HG03060 (cell line): ENCODE measurements around the gene HSPBP1.
A peak's percentile ranks its signal among the peaks of the same experiment; 100 is the strongest.
"Not testable (repeated sequence)": the region's sequence is repeated elsewhere in the genome, so short reads cannot be mapped to it uniquely, and the experiment has no call there.

Source experiments
- ATAC-seq: cut with Tn5 transposase; IDR thresholded peaks from one replicate; pipeline ENCODE4 v1.9.1; 2021; ENCODE audit warnings: low read depth, moderate number of reproducible peaks; ENCODE audit not compliant: unreplicated experiment

The HSPBP1 gene, protein sequence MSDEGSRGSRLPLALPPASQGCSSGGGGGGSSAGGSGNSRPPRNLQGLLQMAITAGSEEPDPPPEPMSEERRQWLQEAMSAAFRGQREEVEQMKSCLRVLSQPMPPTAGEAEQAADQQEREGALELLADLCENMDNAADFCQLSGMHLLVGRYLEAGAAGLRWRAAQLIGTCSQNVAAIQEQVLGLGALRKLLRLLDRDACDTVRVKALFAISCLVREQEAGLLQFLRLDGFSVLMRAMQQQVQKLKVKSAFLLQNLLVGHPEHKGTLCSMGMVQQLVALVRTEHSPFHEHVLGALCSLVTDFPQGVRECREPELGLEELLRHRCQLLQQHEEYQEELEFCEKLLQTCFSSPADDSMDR

DNA sequence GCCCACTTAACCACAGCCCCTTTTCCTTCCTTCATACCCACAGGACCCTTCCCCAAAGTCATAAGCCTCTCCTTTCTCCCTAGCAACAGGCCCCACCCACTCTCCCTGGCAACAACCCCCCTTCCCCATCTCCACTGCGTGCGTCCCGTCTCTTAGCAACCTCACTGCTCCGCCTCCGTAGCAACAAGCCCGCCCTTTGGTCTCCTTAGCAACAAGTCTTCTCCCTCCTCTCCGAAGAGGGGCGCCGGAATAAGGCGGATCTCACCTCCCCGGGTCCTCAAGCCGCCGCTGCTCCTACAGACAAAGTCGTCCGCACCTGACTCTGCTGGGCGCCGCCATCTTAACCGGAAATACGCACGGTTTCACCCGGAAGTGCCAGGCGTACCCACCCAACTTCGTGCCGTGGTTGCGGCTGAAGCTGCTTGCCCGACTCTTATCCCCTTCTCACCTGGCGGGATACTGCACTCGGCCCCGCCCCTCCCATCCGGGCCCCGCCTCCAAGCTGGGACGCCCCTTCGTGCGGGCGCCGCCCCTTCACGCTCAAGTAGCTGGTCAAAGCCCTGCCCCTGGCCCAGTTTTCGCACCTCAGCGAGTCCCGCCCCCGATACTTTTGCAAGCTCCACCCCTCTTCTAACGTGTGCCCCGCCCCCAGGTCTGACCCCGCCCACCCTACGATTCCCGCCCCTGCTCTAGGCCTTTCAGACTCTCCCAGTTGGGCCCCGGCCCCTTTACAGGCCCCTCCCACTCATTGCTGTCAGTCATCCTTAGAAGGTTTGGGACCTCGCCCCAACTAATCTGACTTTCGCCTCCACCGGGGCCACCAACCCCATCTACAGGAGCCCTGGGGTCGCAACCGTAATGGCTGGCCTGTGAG, at the start of gene HSPBP1:
HSPBP1 (minus strand) TSS at position 341 of the 874 bp plus-strand sequence. CDS start 502 bp downstream, outside the sequence.
- peak; percentile 41 for ATAC-seq

DNA sequence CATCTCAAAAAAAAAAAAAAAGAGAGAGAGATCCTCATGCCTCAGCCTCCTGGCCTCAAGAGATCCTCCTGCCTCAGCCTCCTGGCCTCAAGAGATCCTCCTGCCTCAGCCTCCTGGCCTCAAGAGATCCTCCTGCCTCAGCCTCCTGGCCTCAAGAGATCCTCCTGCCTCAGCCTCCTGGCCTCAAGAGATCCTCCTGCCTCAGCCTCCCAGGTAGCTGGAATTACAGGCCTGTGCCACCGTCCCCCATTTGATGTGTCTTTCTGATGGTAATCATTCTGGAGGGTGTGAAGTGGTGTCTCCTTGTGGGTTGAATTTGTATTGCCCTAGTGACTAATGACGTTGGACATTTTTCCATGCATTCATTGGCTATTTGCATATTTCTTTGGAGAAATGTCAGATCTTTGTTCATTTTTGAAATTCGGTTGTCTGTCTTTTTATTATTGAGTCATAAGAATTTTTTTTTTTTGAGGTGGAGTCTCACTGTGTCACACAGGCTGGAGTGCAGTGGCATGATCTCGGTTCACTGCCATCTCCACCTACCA, 48.9 kb upstream of the HSPBP1 start:
- not testable (repeated sequence) for ATAC-seq

DNA sequence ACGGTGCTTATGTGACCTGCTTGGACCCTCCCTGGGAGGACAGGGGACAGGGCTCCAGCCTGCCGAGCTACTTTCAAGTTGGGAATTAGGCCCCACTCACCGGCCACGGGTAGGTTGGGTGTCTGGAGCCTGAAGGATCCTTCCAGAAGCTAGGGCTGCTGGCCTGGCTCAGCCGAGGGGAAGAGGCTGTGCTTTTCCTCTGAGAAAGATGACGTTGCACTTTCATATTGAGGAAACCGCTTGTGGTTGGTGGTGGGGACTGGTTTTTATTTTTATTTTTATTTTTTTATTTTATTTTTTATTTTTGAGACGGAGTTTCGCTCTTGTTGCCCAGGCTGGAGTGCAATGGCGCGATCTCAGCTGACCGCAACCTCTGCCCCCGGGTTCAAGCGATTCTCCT, 45.3 kb upstream of the HSPBP1 start, which contains the start of gene TMEM150B:
TMEM150B (minus strand) TSS at position 170 of the 400 bp plus-strand sequence. CDS start 4,305 bp downstream, outside the sequence.
- no peak for ATAC-seq

DNA sequence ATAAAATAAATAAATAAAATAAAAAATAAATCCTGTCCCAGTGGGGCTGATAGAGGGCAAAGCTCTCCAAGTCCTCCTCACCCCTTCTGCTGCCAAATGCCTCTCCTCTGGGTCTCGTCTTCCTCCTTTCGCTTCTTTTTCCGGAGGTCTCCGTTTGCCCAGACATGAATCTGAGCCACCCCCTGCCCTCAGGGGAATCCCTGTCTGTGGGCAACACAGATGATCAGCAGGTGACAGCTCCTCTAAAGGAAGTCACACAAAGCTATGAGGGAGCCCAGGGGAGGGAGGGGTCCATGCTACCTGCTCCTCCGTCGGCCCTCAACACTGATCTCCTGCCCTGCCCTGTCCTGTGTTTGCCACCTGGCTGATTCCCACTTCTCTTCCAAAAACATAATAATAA, 44.8 kb upstream of the HSPBP1 start:
- ATAC-seq: no peak

DNA sequence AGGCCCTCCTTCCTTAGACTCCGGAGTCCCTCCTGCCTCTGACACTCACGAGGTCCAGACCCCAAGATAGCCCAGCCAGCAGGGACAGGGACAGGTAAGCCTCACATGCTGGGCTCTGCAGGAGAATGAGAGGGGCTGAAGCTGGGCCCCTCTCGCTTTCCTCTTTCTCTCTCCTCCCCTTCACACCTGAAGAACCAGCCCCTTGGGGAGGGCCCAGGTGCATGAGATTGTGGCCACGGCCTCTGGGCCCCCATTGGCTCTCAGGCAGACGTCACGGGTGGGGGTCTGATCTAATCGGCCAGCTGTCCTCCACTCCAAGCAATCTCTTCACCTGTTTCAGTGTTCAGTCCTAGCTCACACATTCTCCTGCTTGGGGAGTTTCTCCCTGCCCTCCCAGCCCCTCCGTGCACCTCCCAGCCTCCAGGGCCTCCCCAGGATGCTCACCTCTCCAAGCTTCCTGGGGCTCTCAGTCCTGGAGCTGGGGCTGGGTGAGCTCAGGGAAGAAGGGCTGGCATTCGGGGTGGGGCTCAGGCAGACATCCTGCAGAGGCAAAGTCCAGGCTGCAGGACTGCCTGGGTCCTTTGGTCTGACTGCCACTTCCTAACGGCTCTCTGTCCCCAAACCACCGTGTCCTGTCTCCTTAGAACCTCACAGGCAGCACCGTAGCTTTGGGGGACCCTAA, 42.4 kb upstream of the HSPBP1 start:
- no peak for ATAC-seq

DNA sequence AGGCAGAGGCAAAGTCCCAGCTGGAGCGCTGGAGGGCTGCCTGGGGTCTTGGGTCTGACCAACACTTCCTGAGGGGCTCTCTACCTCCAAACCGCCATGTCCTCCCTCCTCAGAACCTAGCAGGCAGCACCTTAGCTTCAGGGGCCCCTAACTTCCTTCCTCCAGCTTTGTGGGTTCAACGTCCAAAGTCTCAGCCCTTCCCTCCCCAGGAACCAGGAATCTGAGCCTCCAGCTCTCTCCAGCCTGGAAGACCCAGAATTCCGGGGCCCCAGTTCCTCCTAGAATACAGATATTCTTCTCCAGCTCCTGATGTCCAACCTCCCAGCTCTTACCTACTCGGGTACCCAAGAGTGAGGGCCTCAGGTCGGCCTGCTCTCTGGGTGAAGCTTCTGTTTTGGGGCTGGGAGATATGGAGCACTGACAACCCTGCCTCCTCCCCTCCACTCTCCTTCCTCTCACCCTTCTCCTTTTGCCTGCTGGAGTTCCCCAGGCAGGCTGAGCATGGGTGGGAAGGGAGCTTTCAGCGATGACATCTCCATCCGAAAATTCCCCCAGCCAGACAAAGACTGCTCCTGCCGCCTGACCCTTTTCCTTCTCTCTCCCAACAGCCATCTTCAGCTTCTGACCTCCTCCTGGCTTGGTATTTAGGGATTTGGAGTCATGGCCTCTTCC, 41.7 kb upstream of the HSPBP1 start:
- ATAC-seq: no peak

DNA sequence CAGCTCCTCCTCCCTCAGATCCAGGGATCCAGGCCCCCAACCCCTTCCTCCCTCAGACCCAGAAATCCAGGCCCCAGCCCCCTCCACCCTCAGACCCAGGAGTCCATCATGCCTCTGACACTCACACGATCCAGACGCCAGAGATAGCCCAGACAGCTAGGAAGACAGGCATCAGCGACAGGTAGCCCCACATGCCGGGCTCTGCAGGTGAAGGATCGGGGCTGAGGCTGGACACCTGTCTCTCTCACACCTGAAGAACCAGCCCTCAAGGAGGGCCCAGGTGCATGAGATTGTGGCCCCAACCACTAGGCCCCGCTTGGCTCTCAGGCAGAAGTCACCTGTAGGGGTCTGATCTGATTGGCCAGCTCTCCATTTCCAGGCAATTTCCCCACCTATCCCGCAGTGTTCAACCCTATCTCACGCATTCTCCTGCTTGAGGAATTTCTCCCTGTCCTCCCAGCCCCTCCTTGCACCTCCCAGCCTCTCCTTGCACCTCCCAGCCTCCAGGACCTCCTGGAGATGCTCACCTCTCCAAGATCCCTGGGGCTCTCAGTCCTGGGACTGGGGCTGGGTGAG, 41.0 kb upstream of the HSPBP1 start:
- no peak for ATAC-seq

DNA sequence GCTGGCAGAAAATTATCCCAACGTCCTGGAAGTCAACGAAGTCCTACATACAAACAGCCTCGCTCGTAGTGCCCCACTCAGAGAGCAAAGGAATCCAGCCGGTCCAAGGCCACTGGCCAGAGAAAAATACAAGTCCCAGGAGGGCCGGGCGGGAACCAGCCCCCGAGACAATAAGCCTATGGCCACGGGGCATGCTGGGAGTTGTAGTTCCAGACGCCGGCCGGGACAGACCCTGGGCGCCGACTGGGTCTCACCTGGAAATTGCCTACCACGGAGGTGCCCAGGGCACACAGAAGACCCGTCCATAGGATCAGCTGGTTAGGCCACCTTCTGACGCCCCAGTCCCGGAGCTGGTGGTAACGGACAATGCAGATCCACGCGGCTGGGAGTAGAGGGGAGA, 39.9 kb upstream of the HSPBP1 start:
- no peak for ATAC-seq

DNA sequence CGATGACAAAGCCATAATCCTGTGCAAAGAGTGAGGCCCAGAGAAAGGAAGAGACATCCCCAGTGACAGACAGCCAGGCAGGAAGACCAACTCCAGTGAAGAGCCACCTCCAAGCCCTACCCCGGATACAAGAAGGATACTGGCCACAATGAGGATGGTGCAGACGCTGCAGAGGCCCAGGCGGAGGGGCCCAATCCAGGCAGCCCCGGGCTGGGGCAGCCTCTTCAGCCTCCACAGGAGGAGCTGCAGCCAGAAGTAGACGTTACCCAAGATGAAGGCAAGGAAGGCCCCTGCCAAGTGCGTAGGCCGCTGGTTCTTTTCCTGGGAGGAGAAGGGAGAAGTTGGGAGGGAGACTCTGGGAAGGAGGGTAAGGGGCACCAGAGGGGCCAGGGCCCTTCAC, 36.7 kb upstream of the HSPBP1 start:
- no peak for ATAC-seq

DNA sequence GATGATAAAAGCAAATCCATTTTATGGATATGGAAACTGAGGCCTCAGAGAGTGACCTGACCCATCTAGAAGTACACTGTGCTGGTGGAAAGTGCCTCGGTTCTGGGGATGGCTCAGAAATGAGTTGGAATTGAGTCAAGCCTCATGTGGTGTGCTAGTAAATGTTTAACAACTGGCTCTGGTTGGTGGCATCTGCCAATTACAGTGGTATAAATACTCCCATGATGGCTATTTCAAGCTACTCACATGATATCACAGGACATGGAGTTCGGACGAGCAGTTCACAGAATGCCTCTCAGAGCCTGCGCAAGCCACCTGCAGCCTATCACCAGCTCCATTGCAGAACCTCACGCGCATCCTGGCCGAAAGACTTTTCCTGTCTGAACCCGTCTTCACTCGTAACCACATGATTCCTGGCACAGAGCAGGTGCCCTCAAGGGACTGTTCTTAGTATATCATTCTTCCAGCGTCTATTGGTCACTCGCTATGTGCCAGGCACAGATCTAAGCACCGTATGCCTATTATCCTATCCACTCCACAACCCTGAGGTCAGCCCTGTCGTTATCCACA, 36.1 kb upstream of the HSPBP1 start:
- no peak for ATAC-seq

DNA sequence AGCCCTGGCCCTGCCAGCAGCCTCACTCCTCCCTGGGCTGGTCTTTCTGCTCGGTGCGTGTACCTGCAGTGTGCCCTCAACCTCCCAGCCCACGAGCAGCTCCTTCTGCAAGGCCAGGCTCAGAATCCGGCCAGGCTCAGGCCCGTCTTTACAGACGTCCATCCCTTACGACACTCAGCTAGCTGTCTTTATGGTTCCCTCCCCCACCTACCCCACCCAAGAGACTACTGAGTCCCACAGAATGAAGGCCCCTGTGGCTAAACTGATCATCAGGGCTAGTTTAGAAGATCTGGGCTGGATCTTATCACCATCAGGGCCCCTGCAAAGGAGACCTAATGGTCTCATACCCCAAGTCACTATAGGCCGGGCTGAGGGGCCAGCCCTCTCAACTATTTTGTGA, 34.5 kb upstream of the HSPBP1 start:
- no peak for ATAC-seq

DNA sequence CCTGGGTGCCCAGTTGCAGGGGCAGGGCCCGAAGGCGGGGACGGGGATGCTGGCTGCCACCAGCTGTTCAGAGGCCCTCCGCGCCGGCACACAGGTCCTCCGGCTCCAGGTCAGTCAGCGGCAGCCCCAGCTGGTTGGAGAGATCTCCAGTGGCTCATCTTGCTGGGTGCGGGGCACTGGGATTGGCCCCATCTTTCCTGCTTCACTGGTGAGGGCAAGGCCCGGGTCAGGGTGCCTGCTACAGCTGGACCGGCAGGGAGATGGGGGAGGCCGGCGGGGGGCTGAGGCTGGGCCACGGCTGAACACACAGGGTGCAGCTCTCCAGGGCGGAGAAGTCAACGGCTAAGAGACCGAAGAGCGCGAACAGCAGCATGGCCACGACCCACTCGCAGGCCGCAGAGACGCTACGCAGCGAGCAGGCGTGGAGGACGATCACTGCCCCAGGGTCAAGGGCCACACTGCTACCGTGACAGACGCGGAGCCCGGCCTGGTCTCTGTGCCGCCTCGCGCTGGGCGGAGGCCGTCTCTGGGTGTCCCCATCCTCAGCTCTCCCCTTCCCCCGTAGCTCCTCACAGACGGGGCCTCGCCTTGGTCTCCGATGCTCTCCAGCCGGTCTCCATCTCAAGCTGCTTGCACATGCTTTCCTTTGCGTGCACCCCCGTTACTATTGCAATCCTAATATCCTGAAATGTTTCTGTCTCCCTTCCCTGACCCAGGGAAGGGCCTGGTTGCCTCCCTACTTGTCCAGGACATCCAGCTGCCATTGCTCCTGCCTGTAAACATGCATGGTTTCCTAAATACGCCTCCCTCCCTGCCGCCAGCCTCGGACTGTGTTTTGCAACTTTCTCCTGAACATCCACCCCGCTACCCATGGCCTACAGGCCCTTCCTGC, 33.0 kb upstream of the HSPBP1 start:
- no peak for ATAC-seq

DNA sequence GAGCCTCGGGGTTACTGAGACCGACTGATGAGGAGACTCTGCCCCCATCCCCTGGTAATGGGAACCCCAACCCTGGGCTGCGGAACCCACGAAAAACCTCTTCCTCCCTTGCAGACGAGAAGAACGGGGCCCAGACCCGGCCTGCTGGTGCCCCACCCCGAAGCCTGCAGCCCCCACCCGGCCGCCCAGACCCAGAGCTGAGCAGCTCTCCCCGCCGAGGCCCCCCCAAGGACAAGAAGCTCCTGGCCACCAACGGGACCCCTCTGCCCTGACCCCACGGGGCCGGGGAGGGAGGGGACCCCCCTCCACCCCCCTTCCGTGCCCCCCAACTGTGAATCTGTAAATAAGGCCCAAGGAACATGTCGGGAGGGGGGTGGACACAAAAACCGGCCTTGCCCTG, 31.9 kb upstream of the HSPBP1 start:
- ATAC-seq: no peak

DNA sequence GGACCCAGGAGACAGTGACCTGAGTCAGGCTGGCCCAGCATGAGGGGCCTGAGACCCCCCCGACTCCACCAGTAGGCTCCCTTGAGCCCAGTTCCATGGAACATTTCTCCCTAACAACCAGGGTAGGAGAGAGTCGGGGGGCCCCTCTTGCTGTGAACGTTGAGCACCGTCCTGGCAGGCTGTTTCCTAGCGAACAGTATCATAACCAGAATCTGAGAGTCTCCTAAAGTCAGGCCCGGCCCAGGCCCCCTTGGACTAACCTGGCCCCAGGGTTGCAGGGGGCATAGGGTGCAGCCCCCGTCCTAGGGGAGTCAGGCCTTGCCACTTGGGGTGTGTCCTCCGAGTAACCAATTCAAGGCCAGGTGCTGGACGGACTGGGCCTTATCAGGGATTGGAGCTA, 31.5 kb upstream of the HSPBP1 start:
- no peak for ATAC-seq

DNA sequence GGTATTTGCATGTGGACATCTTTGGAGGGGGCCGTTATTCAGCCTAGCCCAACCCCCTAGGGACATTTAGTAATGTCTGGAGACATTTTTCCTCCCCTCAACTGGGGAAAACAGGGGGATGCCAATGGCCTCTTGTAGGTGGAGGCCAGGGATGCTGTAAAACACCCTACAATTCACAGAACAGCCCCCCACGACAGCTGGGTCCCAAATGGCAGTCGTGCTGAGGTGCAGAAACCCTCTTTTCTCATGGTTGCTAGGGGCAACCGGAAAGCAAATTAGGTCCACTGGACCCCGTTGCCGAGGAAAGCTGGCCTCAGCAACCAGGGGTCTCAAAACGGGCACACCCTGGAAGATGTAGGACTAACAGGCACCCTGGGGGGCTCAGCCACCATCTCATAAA, 30.6 kb upstream of the HSPBP1 start:
- no peak for ATAC-seq

DNA sequence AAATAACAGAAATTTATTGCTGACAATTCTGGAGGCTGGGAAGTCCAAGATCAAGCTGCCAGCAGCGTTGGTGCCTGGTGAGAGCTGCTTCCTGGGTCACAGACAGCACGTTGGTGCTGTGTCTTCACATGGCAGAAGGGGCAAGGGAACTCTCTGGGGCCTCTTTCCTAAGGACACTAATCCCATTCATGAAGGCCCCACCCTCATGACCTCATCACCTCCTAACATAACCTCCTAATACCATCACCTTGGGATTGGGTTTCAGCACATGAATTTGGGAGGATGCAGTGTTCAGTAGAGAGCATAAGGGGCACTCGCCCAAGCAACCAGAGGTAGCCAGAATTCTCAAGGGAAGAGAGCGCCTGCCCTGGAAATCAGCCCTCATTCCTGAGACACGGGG, 29.5 kb upstream of the HSPBP1 start:
- ATAC-seq: no peak

DNA sequence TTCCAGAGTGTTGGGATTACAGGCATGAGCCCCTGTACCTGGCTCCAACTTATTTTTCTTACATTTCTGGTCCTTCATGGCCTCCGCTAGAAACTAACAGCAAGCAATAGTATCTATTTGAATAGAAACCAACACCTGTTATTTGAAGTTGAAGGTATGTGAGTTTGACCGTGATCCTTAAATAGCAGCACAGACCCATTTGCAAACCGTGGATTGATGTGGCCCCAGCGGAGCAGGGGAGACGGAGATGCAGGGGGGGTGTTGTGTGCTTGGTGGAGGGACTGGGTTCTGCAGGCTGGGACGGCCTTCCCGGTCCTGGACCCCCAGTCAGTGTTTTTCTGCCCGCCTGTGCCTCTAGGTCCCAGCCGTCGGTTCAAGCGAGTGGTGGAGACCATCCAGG, 28.4 kb upstream of the HSPBP1 start:
- no peak for ATAC-seq

DNA sequence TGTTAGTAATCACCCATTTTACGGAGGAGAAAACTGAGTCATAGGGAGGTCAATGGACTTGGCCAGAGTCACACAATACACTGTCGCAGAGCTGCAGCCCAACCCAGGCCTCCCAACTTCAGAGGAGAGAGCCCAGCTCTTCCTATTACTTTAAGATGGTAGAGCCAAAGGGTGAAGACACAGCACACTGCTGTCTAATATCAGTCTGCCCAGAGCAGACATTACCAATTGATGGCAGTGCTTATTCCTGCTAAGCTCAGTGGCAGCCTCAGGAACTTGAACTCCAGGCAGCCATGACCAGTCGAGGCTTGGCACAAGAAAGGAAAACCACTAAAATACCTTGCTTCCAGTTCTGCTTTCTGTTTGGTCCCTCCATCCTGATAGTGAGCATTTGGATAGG, 26.8 kb upstream of the HSPBP1 start:
- ATAC-seq: no peak
